ENCODE data around the gene DCDC2B. TPM values are rescaled to one million over a fixed set of nuclear protein-coding genes. Genes with fewer than 3 reads are reported as not detected.

Gene DCDC2B
- total RNA-seq, 1 experiment from 2014 or later, result not detected

DNA sequence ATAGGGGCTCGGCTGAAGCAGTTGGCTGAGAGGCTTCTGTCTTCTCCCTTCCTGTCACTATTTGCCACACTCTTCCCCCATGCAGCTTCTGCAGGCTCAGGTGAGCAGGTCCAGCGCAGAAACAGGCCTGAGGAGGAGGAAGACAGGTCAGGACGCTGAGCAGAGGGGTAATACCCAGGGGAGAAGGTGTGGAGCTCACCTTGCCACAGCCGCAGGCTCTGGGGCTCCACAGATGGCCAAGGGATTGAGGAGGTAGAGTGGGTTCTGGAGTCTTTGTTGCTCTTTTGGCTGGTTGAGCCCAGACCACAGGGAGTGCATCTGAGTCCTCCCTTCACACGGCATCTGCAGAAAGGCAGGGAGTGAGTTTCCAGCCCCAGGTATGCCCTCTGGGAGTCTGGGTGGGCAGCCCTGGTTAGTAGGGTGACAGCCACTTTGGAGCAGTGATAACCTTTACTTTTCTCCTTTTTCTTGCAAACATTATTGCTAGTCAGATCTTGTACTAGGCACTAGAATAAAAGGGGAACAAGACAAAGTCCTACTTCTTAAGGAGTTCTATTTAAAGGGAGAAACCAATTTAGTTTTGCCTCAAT is 23.0 kb downstream of the DCDC2B start (continued):
- TF ChIP-seq, protein P1, sequence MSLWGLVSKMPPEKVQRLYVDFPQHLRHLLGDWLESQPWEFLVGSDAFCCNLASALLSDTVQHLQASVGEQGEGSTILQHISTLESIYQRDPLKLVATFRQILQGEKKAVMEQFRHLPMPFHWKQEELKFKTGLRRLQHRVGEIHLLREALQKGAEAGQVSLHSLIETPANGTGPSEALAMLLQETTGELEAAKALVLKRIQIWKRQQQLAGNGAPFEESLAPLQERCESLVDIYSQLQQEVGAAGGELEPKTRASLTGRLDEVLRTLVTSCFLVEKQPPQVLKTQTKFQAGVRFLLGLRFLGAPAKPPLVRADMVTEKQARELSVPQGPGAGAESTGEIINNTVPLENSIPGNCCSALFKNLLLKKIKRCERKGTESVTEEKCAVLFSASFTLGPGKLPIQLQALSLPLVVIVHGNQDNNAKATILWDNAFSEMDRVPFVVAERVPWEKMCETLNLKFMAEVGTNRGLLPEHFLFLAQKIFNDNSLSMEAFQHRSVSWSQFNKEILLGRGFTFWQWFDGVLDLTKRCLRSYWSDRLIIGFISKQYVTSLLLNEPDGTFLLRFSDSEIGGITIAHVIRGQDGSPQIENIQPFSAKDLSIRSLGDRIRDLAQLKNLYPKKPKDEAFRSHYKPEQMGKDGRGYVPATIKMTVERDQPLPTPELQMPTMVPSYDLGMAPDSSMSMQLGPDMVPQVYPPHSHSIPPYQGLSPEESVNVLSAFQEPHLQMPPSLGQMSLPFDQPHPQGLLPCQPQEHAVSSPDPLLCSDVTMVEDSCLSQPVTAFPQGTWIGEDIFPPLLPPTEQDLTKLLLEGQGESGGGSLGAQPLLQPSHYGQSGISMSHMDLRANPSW (CRISPR knock-in tag; conservative IDR thresholded peaks at IDR 0.05; ENCODE audit: low read depth), result no peak
- TF ChIP-seq ZNF396 (CRISPR knock-in tag; IDR thresholded peaks at IDR 0.05; ENCODE audit: borderline replicate concordance) (no peak), IRF1 (CRISPR knock-in tag; IDR thresholded peaks at IDR 0.05) (no peak), IRF2 (CRISPR knock-in tag; IDR thresholded peaks at IDR 0.05; ENCODE audit: borderline replicate concordance, low read depth) (no peak), TEAD4 (CRISPR knock-in tag; IDR thresholded peaks at IDR 0.05) (no peak), HMGXB4 (CRISPR knock-in tag; IDR thresholded peaks at IDR 0.05) (no peak)
- TF ChIP-seq, protein P2, sequence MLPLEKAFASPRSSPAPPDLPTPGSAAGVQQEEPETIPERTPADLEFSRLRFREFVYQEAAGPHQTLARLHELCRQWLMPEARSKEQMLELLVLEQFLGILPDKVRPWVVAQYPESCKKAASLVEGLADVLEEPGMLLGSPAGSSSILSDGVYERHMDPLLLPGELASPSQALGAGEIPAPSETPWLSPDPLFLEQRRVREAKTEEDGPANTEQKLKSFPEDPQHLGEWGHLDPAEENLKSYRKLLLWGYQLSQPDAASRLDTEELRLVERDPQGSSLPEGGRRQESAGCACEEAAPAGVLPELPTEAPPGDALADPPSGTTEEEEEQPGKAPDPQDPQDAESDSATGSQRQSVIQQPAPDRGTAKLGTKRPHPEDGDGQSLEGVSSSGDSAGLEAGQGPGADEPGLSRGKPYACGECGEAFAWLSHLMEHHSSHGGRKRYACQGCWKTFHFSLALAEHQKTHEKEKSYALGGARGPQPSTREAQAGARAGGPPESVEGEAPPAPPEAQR (CRISPR knock-in tag; IDR thresholded peaks at IDR 0.05), result no peak

GRCh38 chr1:32232558-32233304 is 23.8 kb downstream of the DCDC2B start:
- ChIA-PET POLR2A (no interaction called here), CTCF (interaction anchor here (0.8 to 3.1 kb wide), 2 partner anchors 15 to 17 kb away, joined by 3 to 10 read pairs; no protein-coding TSS in a partner anchor)
- Mint-ChIP-seq H3K36me3 (peaks cover 42% of the 10 kb centered on the region), H3K27me3 (ENCODE audit: low read depth) (no peaks in the 10 kb centered on the region), H3K4me1 (peaks cover 5% of the 10 kb centered on the region), H3K27ac (peak overlapping the region; percentile 87; the same call in 1 of the 2 replicates), H3K4me3 (no peak overlapping the region), H3K9me3 (no peaks in the 10 kb centered on the region)
- no peak for TF ChIP-seq NFATC4 (CRISPR knock-in tag; IDR thresholded peaks at IDR 0.05)
- TF ChIP-seq CREB1 (CRISPR knock-in tag; IDR thresholded peaks at IDR 0.05), result no peak
- no peak for TF ChIP-seq KAT7 (CRISPR knock-in tag; IDR thresholded peaks at IDR 0.05; ENCODE audit: borderline replicate concordance)
- no peak for TF ChIP-seq HMGA2 (CRISPR knock-in tag; IDR thresholded peaks at IDR 0.05)
- TF ChIP-seq JUN (CRISPR knock-in tag; IDR thresholded peaks at IDR 0.05), result no peak
- TF ChIP-seq NR1H2 (CRISPR knock-in tag; IDR thresholded peaks at IDR 0.05), result no peak
- TF ChIP-seq ESRRA (CRISPR knock-in tag; IDR thresholded peaks at IDR 0.05; ENCODE audit: borderline replicate concordance), result no peak
- TF ChIP-seq NFE2L1 (CRISPR knock-in tag; IDR thresholded peaks at IDR 0.05), result no peak
- TF ChIP-seq SMAD4 (CRISPR knock-in tag; IDR thresholded peaks at IDR 0.05), result no peak
- TF ChIP-seq NR3C1 (CRISPR knock-in tag; conservative IDR thresholded peaks at IDR 0.05; ENCODE audit: low read depth), result no peak
- TF ChIP-seq, protein P3, sequence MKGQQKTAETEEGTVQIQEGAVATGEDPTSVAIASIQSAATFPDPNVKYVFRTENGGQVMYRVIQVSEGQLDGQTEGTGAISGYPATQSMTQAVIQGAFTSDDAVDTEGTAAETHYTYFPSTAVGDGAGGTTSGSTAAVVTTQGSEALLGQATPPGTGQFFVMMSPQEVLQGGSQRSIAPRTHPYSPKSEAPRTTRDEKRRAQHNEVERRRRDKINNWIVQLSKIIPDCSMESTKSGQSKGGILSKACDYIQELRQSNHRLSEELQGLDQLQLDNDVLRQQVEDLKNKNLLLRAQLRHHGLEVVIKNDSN (CRISPR knock-in tag; IDR thresholded peaks at IDR 0.05), result no peak
- TF ChIP-seq, protein P4, sequence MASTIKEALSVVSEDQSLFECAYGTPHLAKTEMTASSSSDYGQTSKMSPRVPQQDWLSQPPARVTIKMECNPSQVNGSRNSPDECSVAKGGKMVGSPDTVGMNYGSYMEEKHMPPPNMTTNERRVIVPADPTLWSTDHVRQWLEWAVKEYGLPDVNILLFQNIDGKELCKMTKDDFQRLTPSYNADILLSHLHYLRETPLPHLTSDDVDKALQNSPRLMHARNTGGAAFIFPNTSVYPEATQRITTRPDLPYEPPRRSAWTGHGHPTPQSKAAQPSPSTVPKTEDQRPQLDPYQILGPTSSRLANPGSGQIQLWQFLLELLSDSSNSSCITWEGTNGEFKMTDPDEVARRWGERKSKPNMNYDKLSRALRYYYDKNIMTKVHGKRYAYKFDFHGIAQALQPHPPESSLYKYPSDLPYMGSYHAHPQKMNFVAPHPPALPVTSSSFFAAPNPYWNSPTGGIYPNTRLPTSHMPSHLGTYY (CRISPR knock-in tag; IDR thresholded peaks at IDR 0.05), result no peak
- TF ChIP-seq FOXP4 (CRISPR knock-in tag; IDR thresholded peaks at IDR 0.05), result no peak
- no peak for ATAC-seq
- no peak for DNase-seq (ENCODE audit: low spot score)
